Testis (tissue), 2 donors: Measurements from ENCODE around the gene LCNL1.

ENCODE experiments used
- POLR2A ChIP-seq: fragments of 450-650 bp; IDR thresholded peaks from one replicate; pipeline ENCODE4 v1.6.1; 2017; ENCODE audit warnings: antibody characterized with exemption, mild to moderate bottlenecking, moderate library complexity
- TF ChIP-seq, protein P1 (sequence below), 3 experiments: fragments of 450-650 bp in 2 of 3; fragments of 200-600 bp in 1 of 3; sonication (generic) in 1 of 3; IDR thresholded peaks; one replicate each; pipeline ENCODE4 v1.5.1; 2016 to 2019; ENCODE audit warnings: antibody characterized with exemption in 3 of 3, mild to moderate bottlenecking in 2 of 3, moderate library complexity in 1 of 3

DNA sequence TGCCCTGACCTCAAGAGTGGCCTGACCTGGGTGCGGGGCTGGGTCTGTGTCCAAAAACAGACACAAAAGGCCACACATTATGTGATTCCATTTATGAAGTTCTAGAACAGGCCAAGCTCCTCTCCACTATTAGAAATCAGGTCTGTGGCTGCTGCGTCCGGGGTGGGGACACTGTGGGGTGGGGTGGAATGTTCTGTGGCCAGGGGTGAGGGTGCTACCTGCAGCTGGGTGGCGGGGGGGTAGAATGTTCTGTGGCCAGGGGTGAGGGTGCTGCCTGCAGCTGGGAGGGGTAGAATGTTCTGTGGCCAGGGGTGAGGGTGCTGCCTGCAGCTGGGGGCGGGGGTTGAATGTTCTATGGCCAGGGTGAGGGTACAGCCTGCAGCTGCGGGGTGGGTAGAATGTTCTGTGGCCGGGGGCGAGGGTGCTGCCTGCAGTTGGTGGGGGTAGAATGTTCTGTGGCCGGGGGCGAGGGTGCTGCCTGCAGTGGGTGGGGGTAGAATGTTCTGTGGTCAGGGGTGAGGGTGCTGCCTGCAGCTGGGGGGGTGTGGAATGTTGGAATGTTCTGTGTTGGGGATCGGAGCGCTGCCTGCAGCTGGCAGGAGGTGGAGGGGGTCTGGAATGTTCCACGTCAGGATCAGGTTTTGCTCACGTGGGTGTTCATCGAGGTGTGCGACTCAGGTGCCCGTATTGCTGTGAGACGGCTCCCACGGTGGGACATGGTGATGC, 22.4 kb upstream of the LCNL1 start:
- TF ChIP-seq, protein P1, sequence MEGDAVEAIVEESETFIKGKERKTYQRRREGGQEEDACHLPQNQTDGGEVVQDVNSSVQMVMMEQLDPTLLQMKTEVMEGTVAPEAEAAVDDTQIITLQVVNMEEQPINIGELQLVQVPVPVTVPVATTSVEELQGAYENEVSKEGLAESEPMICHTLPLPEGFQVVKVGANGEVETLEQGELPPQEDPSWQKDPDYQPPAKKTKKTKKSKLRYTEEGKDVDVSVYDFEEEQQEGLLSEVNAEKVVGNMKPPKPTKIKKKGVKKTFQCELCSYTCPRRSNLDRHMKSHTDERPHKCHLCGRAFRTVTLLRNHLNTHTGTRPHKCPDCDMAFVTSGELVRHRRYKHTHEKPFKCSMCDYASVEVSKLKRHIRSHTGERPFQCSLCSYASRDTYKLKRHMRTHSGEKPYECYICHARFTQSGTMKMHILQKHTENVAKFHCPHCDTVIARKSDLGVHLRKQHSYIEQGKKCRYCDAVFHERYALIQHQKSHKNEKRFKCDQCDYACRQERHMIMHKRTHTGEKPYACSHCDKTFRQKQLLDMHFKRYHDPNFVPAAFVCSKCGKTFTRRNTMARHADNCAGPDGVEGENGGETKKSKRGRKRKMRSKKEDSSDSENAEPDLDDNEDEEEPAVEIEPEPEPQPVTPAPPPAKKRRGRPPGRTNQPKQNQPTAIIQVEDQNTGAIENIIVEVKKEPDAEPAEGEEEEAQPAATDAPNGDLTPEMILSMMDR (IDR thresholded peaks at IDR 0.05): no peak
- no peak for TF ChIP-seq POLR2A
